Activated effector memory CD4-positive, alpha-beta T cell treated with anti-CD3 and anti-CD28 coated beads, Interleukin-2, amount 50 U/mL, for 16 hours (primary cell): ENCODE data around the gene AANAT.

Experiments
- DNase-seq: peaks from one replicate; pipeline ENCODE4 v3.0.0-alpha.2; 2020

The AANAT gene

GRCh38 chr17:76491271-76492122 lies 24.1 kb downstream of the AANAT start:
- DNase-seq: no peak

GRCh38 chr17:76492123-76492988 lies 25.0 kb downstream of the AANAT start:
- no peak for DNase-seq

- peak; percentile 70 for DNase-seq
These were observed 25.6 kb downstream of the AANAT start for GRCh38 chr17:76492989-76493501.

- DNase-seq: no peak
These were observed 26.2 kb downstream of the AANAT start for GRCh38 chr17:76493505-76494167.

- no peak for DNase-seq
These were observed 28.4 kb downstream of the AANAT start for GRCh38 chr17:76495663-76496400.

- DNase-seq: no peak
These were observed 29.1 kb downstream of the AANAT start for GRCh38 chr17:76496464-76496863.

GRCh38 chr17:76497699-76497978 lies 30.2 kb downstream of the AANAT start:
- DNase-seq: no peak

GRCh38 chr17:76497979-76498875 lies 30.8 kb downstream of the AANAT start:
- no peak for DNase-seq

- DNase-seq: no peak
These were observed 31.5 kb downstream of the AANAT start for GRCh38 chr17:76498876-76499251.

- no peak for DNase-seq
These were observed 31.9 kb downstream of the AANAT start for GRCh38 chr17:76499267-76499667.

GRCh38 chr17:76500074-76500746 lies 32.8 kb downstream of the AANAT start:
- no peak for DNase-seq

GRCh38 chr17:76500747-76501017 lies 33.3 kb downstream of the AANAT start:
- no peak for DNase-seq

GRCh38 chr17:76501018-76501826 lies 33.8 kb downstream of the AANAT start, which contains the start of gene RHBDF2:
Gene RHBDF2, minus strand, starts transcription at chr17:76501423. Its CDS starts 19,899 bp downstream, at chr17:76481524.
- peak; percentile 98 for DNase-seq

GRCh38 chr17:76501827-76502307 lies 34.5 kb downstream of the AANAT start:
- no peak for DNase-seq

- DNase-seq: no peak
These were observed 35.2 kb downstream of the AANAT start for GRCh38 chr17:76502341-76503211.

- no peak for DNase-seq
These were observed 36.7 kb downstream of the AANAT start for GRCh38 chr17:76504117-76504516.

- DNase-seq: peak; percentile 95
These were observed 39.3 kb downstream of the AANAT start for GRCh38 chr17:76506408-76507345.
